NT2/D1 (cell line): ENCODE data around the gene ACTBL2.

Experiments used
- DNase-seq: peaks from one replicate; pipeline ENCODE4 v3.0.0-alpha.2; 2011; ENCODE audit warnings: low read depth, low spot score
- H3K27me3 ChIP-seq: 2 replicates; pipeline ENCODE4 v1.6.0; 2011; ENCODE audit warnings: mild to moderate bottlenecking; ENCODE audit not compliant: insufficient read length, insufficient read depth
- H3K36me3 ChIP-seq: 2 replicates; pipeline ENCODE4 v1.6.1; 2011; ENCODE audit warnings: mild to moderate bottlenecking, low read length, mixed read lengths; ENCODE audit not compliant: insufficient read depth, insufficient read length
- H3K4me1 ChIP-seq: 2 replicates; pipeline ENCODE4 v1.5.1; 2011; ENCODE audit not compliant: insufficient read depth, insufficient read length
- H3K4me3 ChIP-seq: 2 replicates; pipeline ENCODE4 v1.5.1; 2011; ENCODE audit warnings: low read depth; ENCODE audit not compliant: insufficient read length
- H3K9ac ChIP-seq: 2 replicates; pipeline ENCODE4 v1.6.0; 2011; ENCODE audit warnings: low read depth; ENCODE audit not compliant: insufficient read length
- H3K9me3 ChIP-seq: 2 replicates; pipeline ENCODE4 v1.5.1; 2011; ENCODE audit warnings: mild to moderate bottlenecking, low read length; ENCODE audit not compliant: insufficient read depth
- SUZ12 ChIP-seq: IDR thresholded peaks from 2 replicates; pipeline ENCODE4 v1.6.1; 2011; ENCODE audit not compliant: insufficient read length, insufficient read depth; ENCODE audit errors: extremely low read depth
- YY1 ChIP-seq: IDR thresholded peaks from 2 replicates; pipeline ENCODE4 v1.6.1; 2011; ENCODE audit not compliant: insufficient read length, insufficient read depth
- ZNF274 ChIP-seq: IDR thresholded peaks from 2 replicates; pipeline ENCODE4 v1.6.1; 2011; ENCODE audit warnings: mild to moderate bottlenecking, low read depth, low read length

Gene ACTBL2

GRCh38 chr5:57501414-57502201 lies 19.0 kb upstream of the ACTBL2 start:
- Histone ChIP-seq H3K4me3 (no peak overlapping the region), H3K9ac (no peak overlapping the region), H3K27me3 (no peaks in the 10 kb centered on the region), H3K4me1 (no peaks in the 10 kb centered on the region), H3K9me3 (no peaks in the 10 kb centered on the region), H3K36me3 (no peaks in the 10 kb centered on the region)
- DNase-seq, result no peak
- TF ChIP-seq SUZ12 (no peak), ZNF274 (no peak), YY1 (no peak)

GRCh38 chr5:57499262-57500050 lies 16.8 kb upstream of the ACTBL2 start:
- Histone ChIP-seq H3K4me1 (no peaks in the 10 kb centered on the region), H3K9me3 (no peaks in the 10 kb centered on the region), H3K36me3 (no peaks in the 10 kb centered on the region), H3K27me3 (no peaks in the 10 kb centered on the region), H3K9ac (no peak overlapping the region), H3K4me3 (no peak overlapping the region)
- TF ChIP-seq SUZ12 (no peak), ZNF274 (no peak), YY1 (no peak)
- DNase-seq, result peak; percentile 25

- H3K27me3 ChIP-seq, result no peaks in the 10 kb centered on the region
- TF ChIP-seq YY1 (no peak), SUZ12 (no peak), ZNF274 (no peak)
- H3K9ac ChIP-seq, result no peak overlapping the region
- H3K4me1 ChIP-seq, result no peaks in the 10 kb centered on the region
- DNase-seq, result no peak
- H3K4me3 ChIP-seq, result no peak overlapping the region
- no peaks in the 10 kb centered on the region for H3K36me3 ChIP-seq
- no peaks in the 10 kb centered on the region for H3K9me3 ChIP-seq
Observed at GRCh38 chr5:57497733-57498132, 15.1 kb upstream of the ACTBL2 start.

GRCh38 chr5:57495285-57496086 lies 12.9 kb upstream of the ACTBL2 start:
- DNase-seq, result no peak
- Histone ChIP-seq H3K27me3 (no peaks in the 10 kb centered on the region), H3K4me1 (no peaks in the 10 kb centered on the region), H3K9ac (no peak overlapping the region), H3K4me3 (no peak overlapping the region), H3K9me3 (no peaks in the 10 kb centered on the region), H3K36me3 (no peaks in the 10 kb centered on the region)
- TF ChIP-seq SUZ12, result no peak

GRCh38 chr5:57494104-57495098 lies 11.8 kb upstream of the ACTBL2 start:
- H3K9ac ChIP-seq, result no peak overlapping the region
- H3K36me3 ChIP-seq, result no peaks in the 10 kb centered on the region
- TF ChIP-seq YY1, result no peak
- no peaks in the 10 kb centered on the region for H3K27me3 ChIP-seq
- no peaks in the 10 kb centered on the region for H3K4me1 ChIP-seq
- H3K4me3 ChIP-seq, result no peak overlapping the region
- DNase-seq, result peak; percentile 2
- H3K9me3 ChIP-seq, result no peaks in the 10 kb centered on the region

- Histone ChIP-seq H3K9me3 (no peaks in the 10 kb centered on the region), H3K27me3 (no peaks in the 10 kb centered on the region), H3K9ac (no peak overlapping the region), H3K4me3 (no peak overlapping the region), H3K4me1 (no peaks in the 10 kb centered on the region), H3K36me3 (no peaks in the 10 kb centered on the region)
- no peak for DNase-seq
- TF ChIP-seq SUZ12, result no peak
- TF ChIP-seq ZNF274, result no peak
- no peak for TF ChIP-seq YY1
Observed at GRCh38 chr5:57493034-57493433, 10.4 kb upstream of the ACTBL2 start.

GRCh38 chr5:57492632-57493031 lies 10.0 kb upstream of the ACTBL2 start:
- Histone ChIP-seq H3K9ac (no peak overlapping the region), H3K9me3 (no peaks in the 10 kb centered on the region), H3K4me3 (no peak overlapping the region), H3K4me1 (no peaks in the 10 kb centered on the region), H3K36me3 (no peaks in the 10 kb centered on the region), H3K27me3 (no peaks in the 10 kb centered on the region)
- TF ChIP-seq YY1, result no peak
- TF ChIP-seq SUZ12, result no peak
- no peak for TF ChIP-seq ZNF274
- DNase-seq, result no peak
